GOT3 (cell line): ENCODE data around the gene GPC3.
"Not testable (repeated sequence)": the region's sequence is repeated elsewhere in the genome, so short reads cannot be mapped to it uniquely, and the experiment has no call there.

Experiments used
- DNase-seq: peaks from one replicate; lab custom pipeline; 2025; ENCODE audit warnings: mixed read lengths; lab: John Stamatoyannopoulos, UW

Gene GPC3

GRCh38 chrX:133926099-133926498 lies 59.3 kb downstream of the GPC3 start:
- no peak for DNase-seq

GRCh38 chrX:133924548-133924947 lies 60.8 kb downstream of the GPC3 start:
- no peak for DNase-seq

GRCh38 chrX:133923548-133923947 lies 61.8 kb downstream of the GPC3 start:
- no peak for DNase-seq

- no peak for DNase-seq
Measured at GRCh38 chrX:133923113-133923512, 62.3 kb downstream of the GPC3 start.

- no peak for DNase-seq
Measured at GRCh38 chrX:133922390-133922771, 63.0 kb downstream of the GPC3 start.

GRCh38 chrX:133921764-133922389 lies 63.5 kb downstream of the GPC3 start:
- no peak for DNase-seq

- DNase-seq: no peak
Measured at GRCh38 chrX:133921086-133921485, 64.3 kb downstream of the GPC3 start.

GRCh38 chrX:133918361-133918771 lies 67.0 kb downstream of the GPC3 start:
- DNase-seq: no peak

GRCh38 chrX:133916984-133917722 lies 68.2 kb downstream of the GPC3 start:
- no peak for DNase-seq

GRCh38 chrX:133913658-133914388 lies 71.6 kb downstream of the GPC3 start:
- no peak for DNase-seq

GRCh38 chrX:133913009-133913408 lies 72.4 kb downstream of the GPC3 start:
- no peak for DNase-seq

GRCh38 chrX:133911825-133912495 lies 73.4 kb downstream of the GPC3 start:
- no peak for DNase-seq

GRCh38 chrX:133910539-133910938 lies 74.9 kb downstream of the GPC3 start:
- no peak for DNase-seq

- DNase-seq: no peak
Measured at GRCh38 chrX:133909888-133910287, 75.5 kb downstream of the GPC3 start.

- DNase-seq: no peak
Measured at GRCh38 chrX:133908223-133908955, 77.0 kb downstream of the GPC3 start.

- no peak for DNase-seq
Measured at GRCh38 chrX:133907606-133908005, 77.8 kb downstream of the GPC3 start.

GRCh38 chrX:133905305-133905704 lies 80.1 kb downstream of the GPC3 start:
- DNase-seq: no peak

GRCh38 chrX:133897593-133898163 lies 87.7 kb downstream of the GPC3 start:
- no peak for DNase-seq

GRCh38 chrX:133892337-133892736 lies 93.1 kb downstream of the GPC3 start:
- no peak for DNase-seq

GRCh38 chrX:133888984-133889383 lies 96.4 kb downstream of the GPC3 start:
- DNase-seq: no peak

GRCh38 chrX:133888084-133888483 lies 97.3 kb downstream of the GPC3 start:
- not testable (repeated sequence) for DNase-seq
